Lung (tissue), 12 donors: ENCODE measurements around the gene MAP3K20. TPM values are rescaled to one million over a fixed set of nuclear protein-coding genes. Genes with fewer than 3 reads are reported as not detected.
"Not testable (repeated sequence)": the region's sequence is repeated elsewhere in the genome, so short reads cannot be mapped to it uniquely, and the experiment has no call there.

Source experiments
- ATAC-seq: fragments of 200-7000 bp; cut with Tn5 transposase; one replicate; pipeline ENCODE4 v1.9.1; 2020; ENCODE audit warnings: moderate number of reproducible peaks; ENCODE audit not compliant: insufficient read depth, low FRiP score
- DNase-seq, 3 donors: peaks; one replicate each; pipeline ENCODE4 v3.0.0-alpha.2; 2013 to 2017
- H3K27ac ChIP-seq, 2 donors: one replicate each; pipeline ENCODE4 v1.5.1; 2013; ENCODE audit warnings: mild to moderate bottlenecking in 2 of 2, moderate library complexity in 2 of 2, control low read depth in 1 of 2, inconsistent platforms in 1 of 2, low read depth in 1 of 2, low read length in 1 of 2
- H3K27me3 ChIP-seq, 3 donors: one replicate each; pipeline ENCODE4 v1.5.1; 2013; ENCODE audit warnings: low read length in 2 of 3; ENCODE audit not compliant: control insufficient read depth in 3 of 3, insufficient read depth in 3 of 3
- H3K36me3 ChIP-seq, 4 donors: one replicate each; pipeline ENCODE4 v1.5.1; 2013; ENCODE audit warnings: low read length in 4 of 4, mild to moderate bottlenecking in 1 of 4, moderate library complexity in 1 of 4; ENCODE audit not compliant: control insufficient read depth in 4 of 4, insufficient read depth in 4 of 4
- H3K4me1 ChIP-seq, 5 donors: one replicate each; pipeline ENCODE4 v1.5.1; 2013; ENCODE audit warnings: low read length in 5 of 5, mild to moderate bottlenecking in 2 of 5, moderate library complexity in 1 of 5; ENCODE audit not compliant: control insufficient read depth in 5 of 5, insufficient read depth in 5 of 5
- H3K4me3 ChIP-seq: one replicate; pipeline ENCODE4 v1.5.1; 2013; ENCODE audit warnings: mild to moderate bottlenecking, control low read depth, moderate library complexity
- H3K9ac ChIP-seq, 2 donors: one replicate each; pipeline ENCODE4 v1.5.1; 2013; ENCODE audit warnings: low read length in 2 of 2, control low read depth in 1 of 2; ENCODE audit not compliant: insufficient read depth in 1 of 2
- H3K9me3 ChIP-seq, 4 donors: one replicate each; pipeline ENCODE4 v1.5.1; 2013; ENCODE audit warnings: low read length in 3 of 4, mild to moderate bottlenecking in 1 of 4, moderate library complexity in 1 of 4; ENCODE audit not compliant: control insufficient read depth in 4 of 4, insufficient read depth in 3 of 4
- CTCF ChIP-seq: IDR thresholded peaks from 2 replicates; pipeline ENCODE4 v1.5.1; 2012; ENCODE audit warnings: mild to moderate bottlenecking; ENCODE audit errors: control extremely low read depth, extremely low read depth
- WGBS, 2 donors: extraction: QIAGEN DNeasy Blood & Tissue Kit; methylation state at CpG; one replicate each; pipeline ENCODE4 v1.1.7; 2013; 5-methylcytosine and 5-hydroxymethylcytosine counted together
- polyA plus RNA-seq, 2 donors: library from polyadenylated mRNA; stranded (reverse); fragments of 200-250 nt; gene quantifications; one replicate each; pipeline ENCODE4 v1.2.1, GENCODE V29; 2013
- total RNA-seq, 2 donors: library from RNA; depleted of rRNA in 1 of 2; stranded (reverse); fragments of >200 nt in 1 of 2; gene quantifications; one replicate each; pipeline ENCODE4 v1.2.1, GENCODE V29; 2014 to 2021
- donor health status: control.
- donor health status: control.
- donor health status: Bipolar disorder and iron deficiency.
- donor health status: healthy.
- donor health status: DM: yes; HTN: yes; CAD: no.

MAP3K20 gene
- total and polyA plus RNA-seq, 4 donors = 13.4 to 71.6 (median 31.6) TPM

DNA sequence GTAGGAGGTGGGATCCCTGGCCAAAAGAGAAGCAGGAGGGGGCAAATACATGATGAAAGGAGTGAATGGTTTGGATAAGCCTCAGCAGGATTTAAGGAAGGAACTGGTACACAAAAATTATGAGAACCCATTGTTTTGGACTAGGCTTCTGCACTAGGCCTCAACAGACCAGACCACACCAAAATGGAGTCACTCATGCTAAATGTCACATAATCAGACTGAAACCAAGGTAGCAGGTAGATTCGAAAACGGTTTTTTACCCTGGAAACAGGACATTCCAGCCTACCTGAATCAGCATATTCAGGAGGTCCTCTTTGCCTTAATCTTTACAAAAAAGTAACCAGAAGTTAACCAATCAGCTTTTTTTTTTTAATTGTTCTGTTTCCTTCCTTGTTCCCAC is 229.7 kb downstream of the MAP3K20 start:
- Histone ChIP-seq H3K27ac (no peak overlapping the region), H3K9me3 (peaks cover 0 to 9% (median 0%) of the 10 kb centered on the region in 4 donors), H3K36me3 (no peaks in the 10 kb centered on the region), H3K9ac (no peak overlapping the region), H3K4me3 (no peak overlapping the region), H3K4me1 (no peaks in the 10 kb centered on the region), H3K27me3 (no peaks in the 10 kb centered on the region)
- 91 to 96% methylated on average over 2 of the region's 2 CpGs for WGBS, 2 donors
- ATAC-seq (no peak), DNase-seq (no peak)
- TF ChIP-seq CTCF = no peak

DNA sequence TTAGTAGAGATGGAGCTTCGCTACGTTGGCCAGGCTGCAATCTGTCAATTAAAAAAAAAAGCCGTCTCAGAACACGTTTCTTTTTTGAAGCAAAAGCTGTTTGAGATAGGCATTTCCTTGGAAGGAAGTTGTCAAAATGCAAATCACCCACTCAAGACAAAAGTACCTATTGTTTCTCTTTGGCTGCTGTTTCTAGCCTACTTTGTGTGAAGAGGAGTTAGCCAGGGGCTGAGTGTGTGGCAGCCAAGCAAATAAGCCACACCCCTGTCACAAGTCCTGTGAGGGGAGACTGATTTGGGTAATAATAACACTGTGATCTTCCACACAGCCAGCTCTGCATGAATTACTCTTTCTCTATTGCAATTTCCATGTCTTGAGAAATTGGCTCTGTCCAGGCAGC is 231.6 kb downstream of the MAP3K20 start:
- 26 to 30% methylated on average over 4 of the region's 4 CpGs for WGBS, 2 donors
- DNase-seq (peak in 1 of 3 donors; percentile 11), ATAC-seq (no peak)
- no peak overlapping the region for H3K4me3 ChIP-seq
- H3K27me3 ChIP-seq = no peaks in the 10 kb centered on the region
- TF ChIP-seq CTCF = no peak
- H3K36me3 ChIP-seq = no peaks in the 10 kb centered on the region
- H3K9ac ChIP-seq = no peak overlapping the region
- H3K4me1 ChIP-seq = no peaks in the 10 kb centered on the region
- H3K9me3 ChIP-seq = peaks cover 0 to 7% (median 0%) of the 10 kb centered on the region in 4 donors
- no peak overlapping the region for H3K27ac ChIP-seq

GRCh38 chr2:173309370-173309769 is 233.7 kb downstream of the MAP3K20 start:
- ATAC-seq, H3K4me1 ChIP-seq, H3K27ac ChIP-seq, H3K4me3 ChIP-seq, H3K9me3 ChIP-seq, H3K9ac ChIP-seq, DNase-seq, H3K27me3 ChIP-seq, H3K36me3 ChIP-seq: not testable (repeated sequence)
- WGBS, 2 donors = 74 to 83% methylated on average over 5 of the region's 5 CpGs

DNA sequence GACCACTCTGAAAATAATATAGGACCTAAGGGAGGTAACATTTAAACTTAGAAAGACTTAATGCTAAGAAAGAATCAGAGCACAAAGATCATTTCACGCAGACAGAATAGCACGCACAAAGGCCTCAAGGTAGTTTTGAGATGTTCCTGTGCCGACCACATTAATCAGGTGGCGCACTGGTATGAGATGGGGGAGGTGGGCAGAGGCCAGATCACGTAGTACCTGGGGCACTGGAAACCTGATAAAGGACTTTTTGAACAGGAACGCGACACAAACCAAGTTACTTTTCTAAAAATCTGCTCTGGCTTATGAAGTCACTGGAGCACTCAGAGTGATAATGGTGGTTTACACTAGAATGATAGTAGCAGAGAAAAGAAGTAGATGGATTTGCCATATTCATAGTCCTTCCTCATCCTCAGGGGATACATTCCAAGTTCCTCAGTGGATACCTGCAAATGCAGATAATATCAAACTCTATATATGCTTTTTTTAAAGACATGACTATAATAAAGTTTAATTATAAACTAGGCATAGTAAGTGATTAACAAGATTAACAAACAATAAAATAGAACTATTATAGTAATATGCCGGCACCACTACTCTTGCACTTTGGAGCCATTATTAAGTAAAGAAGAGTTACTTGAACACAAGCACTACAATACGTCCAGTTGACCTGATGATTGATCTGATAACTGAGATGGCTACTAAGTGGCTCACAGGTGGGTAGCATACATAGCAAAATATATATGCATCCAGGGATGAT is 236.4 kb downstream of the MAP3K20 start:
- WGBS, 2 donors = 93% methylated on average over 9 of the region's 9 CpGs
- Histone ChIP-seq H3K27ac (no peak overlapping the region), H3K9ac (no peak overlapping the region), H3K4me1 (no peaks in the 10 kb centered on the region), H3K27me3 (no peaks in the 10 kb centered on the region), H3K9me3 (peaks cover 0 to 7% (median 0%) of the 10 kb centered on the region in 4 donors), H3K4me3 (no peak overlapping the region), H3K36me3 (no peaks in the 10 kb centered on the region)
- no peak for TF ChIP-seq CTCF
- DNase-seq = no peak
- no peak for ATAC-seq
